ENCODE data around the gene ATP1B2. TPM values are rescaled to one million over a fixed set of nuclear protein-coding genes. Genes with fewer than 3 reads are reported as not detected.

The ATP1B2 gene
- total RNA-seq, 2 experiments from 2014 or later = 0.08 TPM; not detected in 1

DNA sequence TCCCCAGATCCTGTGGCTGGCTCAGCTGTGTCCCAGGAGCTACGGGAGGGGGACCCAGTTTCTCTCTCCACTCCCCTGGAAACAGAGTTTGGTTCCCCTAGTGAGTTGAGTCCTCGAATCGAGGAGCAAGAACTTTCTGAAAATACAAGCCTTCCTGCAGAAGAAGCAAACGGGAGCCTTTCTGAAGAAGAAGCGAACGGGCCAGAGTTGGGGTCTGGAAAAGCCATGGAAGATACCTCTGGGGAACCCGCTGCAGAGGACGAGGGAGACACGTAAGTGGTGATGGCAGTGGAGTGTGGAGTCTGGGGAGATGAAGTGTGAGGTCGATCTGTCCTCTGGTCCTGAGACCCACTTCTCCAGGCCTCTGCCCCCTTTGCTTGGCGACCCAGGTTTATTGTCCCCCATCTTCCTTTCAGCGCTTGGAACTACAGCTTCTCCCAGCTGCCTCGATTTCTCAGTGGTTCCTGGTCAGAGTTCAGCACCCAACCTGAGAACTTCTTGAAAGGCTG, 38.1 kb downstream of the ATP1B2 start:
- H3K36me3 Mint-ChIP-seq (ENCODE audit: low read depth) = peaks cover 25% of the 10 kb centered on the region
- peak overlapping the region; percentile 92 for H3K4me3 Mint-ChIP-seq
- DNase-seq = no peak
- POLR2A ChIA-PET = no interaction called here
- H3K27me3 Mint-ChIP-seq = no peaks in the 10 kb centered on the region
- CTCF ChIA-PET = interaction anchor here (0.5 to 3.4 kb wide), 28 partner anchors 10 to 555 kb away, joined by 3 to 18 read pairs (median 5); partner anchors contain the start of genes CD68, DNAH2, FXR2 and MPDU1
- H3K4me1 Mint-ChIP-seq = peaks cover 42% of the 10 kb centered on the region
- peak overlapping the region; percentile 100 for H3K27ac Mint-ChIP-seq
- H3K9me3 Mint-ChIP-seq = no peaks in the 10 kb centered on the region

DNA sequence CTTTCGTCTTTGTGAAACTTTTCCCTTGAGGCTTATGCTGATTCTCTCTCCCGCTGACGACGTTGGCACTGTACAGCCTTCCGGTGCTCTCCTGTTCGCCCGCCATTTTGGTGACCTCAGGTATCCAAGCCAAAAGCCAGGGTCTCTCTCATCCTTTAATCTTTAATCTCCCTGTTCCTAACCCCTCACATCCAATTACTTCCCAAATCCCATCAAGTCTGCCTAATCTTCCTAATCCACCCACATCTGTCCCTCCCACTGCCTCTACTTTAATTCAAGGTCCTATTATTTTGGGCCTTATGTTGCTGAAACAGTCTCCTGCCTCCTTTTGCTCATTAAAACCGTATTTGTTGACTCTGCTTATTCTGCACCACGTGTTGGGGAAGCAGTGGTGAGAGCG, 44.9 kb downstream of the ATP1B2 start:
- Mint-ChIP-seq H3K4me1 (no peaks in the 10 kb centered on the region), H3K9me3 (no peaks in the 10 kb centered on the region), H3K27me3 (no peaks in the 10 kb centered on the region), H3K4me3 (no peak overlapping the region), H3K27ac (no peak overlapping the region), H3K36me3 (ENCODE audit: low read depth) (peaks cover 22% of the 10 kb centered on the region)
- CTCF ChIA-PET = no interaction called here
- POLR2A ChIA-PET = no interaction called here
- no peak for DNase-seq

DNA sequence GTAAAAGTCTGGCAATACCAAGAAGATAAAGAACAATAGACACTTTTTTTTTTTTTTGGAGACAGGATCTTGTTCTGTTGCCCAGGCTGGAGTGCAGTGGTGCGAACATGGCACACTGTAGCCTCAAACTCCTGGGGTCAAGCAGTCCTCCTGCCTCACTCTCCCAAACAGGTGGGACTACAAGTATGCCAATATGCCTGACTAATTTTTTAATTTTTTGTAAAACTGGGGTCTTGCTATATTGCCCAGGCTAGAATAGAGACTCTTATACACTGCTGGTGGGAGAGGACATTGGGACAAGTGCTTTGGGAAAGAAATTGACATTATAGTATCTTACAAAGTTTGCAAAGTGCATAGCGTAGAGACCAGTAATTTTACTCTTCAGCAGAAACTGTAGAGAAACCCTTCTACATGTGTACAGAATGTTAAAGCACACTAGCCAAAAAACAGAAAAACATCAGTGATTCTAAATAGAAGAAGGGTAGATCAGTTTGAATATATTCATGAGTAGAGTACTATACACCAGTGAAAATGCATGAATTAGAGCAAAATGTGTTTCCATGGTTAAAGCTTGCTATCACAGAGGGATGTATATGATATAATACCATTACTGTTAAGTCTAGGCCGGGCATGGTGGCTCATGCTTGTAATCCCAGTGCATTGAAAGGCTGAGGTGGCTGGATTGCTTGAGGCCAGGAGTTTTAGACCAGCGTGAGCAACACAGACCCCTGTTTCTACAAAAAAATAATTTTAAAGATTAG, 47.3 kb downstream of the ATP1B2 start:
- Mint-ChIP-seq H3K36me3 (ENCODE audit: low read depth) (peaks cover 28% of the 10 kb centered on the region), H3K27ac (no peak overlapping the region), H3K9me3 (no peaks in the 10 kb centered on the region), H3K27me3 (no peaks in the 10 kb centered on the region), H3K4me3 (no peak overlapping the region), H3K4me1 (no peaks in the 10 kb centered on the region)
- no peak for DNase-seq
- CTCF ChIA-PET = interaction anchor here (1.4 kb wide), 1 partner anchor 10 kb away, joined by 9 read pairs; the partner anchor contains the start of genes TP53 and WRAP53
- POLR2A ChIA-PET = no interaction called here

DNA sequence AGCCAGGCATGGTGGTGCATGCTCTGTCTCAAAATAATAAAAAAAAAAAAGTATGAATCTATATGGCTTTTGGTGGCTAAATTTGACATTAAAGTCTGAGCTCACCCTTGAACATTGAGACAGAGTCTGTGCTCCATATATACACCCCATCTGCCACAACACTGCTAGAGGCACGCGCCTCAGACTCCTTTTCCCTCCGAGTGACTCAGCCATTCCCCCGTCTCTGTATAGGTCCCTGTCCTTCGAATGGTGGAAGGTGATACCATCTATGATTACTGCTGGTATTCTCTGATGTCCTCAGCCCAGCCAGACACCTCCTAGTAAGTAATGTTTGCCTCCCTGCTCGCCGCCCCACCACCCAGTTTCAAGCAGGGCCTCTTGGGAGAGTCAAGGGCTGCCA, 49.8 kb downstream of the ATP1B2 start:
- Mint-ChIP-seq H3K36me3 (ENCODE audit: low read depth) (peaks cover 30% of the 10 kb centered on the region), H3K4me1 (peaks cover 9% of the 10 kb centered on the region), H3K4me3 (no peak overlapping the region), H3K27me3 (peaks cover 17% of the 10 kb centered on the region), H3K9me3 (no peaks in the 10 kb centered on the region), H3K27ac (no peak overlapping the region)
- POLR2A ChIA-PET = no interaction called here
- CTCF ChIA-PET = interaction anchor here (3.6 kb wide), 1 partner anchor 13 kb away, joined by 18 read pairs; the partner anchor contains the start of genes TP53 and WRAP53
- DNase-seq = no peak

GRCh38 chr17:7701681-7702080, 51.0 kb downstream of the ATP1B2 start:
- Mint-ChIP-seq H3K27me3 (peaks cover 29% of the 10 kb centered on the region), H3K4me1 (peaks cover 13% of the 10 kb centered on the region), H3K4me3 (no peak overlapping the region), H3K9me3 (no peaks in the 10 kb centered on the region), H3K27ac (no peak overlapping the region), H3K36me3 (ENCODE audit: low read depth) (peaks cover 21% of the 10 kb centered on the region)
- ChIA-PET POLR2A (no interaction called here), CTCF (interaction anchor here (3.6 kb wide), 1 partner anchor 14 kb away, joined by 18 read pairs; the partner anchor contains the start of genes TP53 and WRAP53)
- no peak for DNase-seq

- CTCF ChIA-PET = interaction anchor here (0.8 to 3.6 kb wide), 2 partner anchors 12 to 15 kb away, joined by 3 to 18 read pairs; partner anchors contain the start of genes TP53 and WRAP53
- no peaks in the 10 kb centered on the region for H3K9me3 Mint-ChIP-seq
- DNase-seq = no peak
- POLR2A ChIA-PET = no interaction called here
- H3K4me3 Mint-ChIP-seq = no peak overlapping the region
- H3K27ac Mint-ChIP-seq = no peak overlapping the region
- peaks cover 18% of the 10 kb centered on the region for H3K36me3 Mint-ChIP-seq (ENCODE audit: low read depth)
- H3K4me1 Mint-ChIP-seq = peaks cover 13% of the 10 kb centered on the region
- peaks cover 37% of the 10 kb centered on the region for H3K27me3 Mint-ChIP-seq
Observed at GRCh38 chr17:7702776-7703175, 52.0 kb downstream of the ATP1B2 start.

GRCh38 chr17:7703584-7704479, 53.1 kb downstream of the ATP1B2 start:
- ChIA-PET CTCF (interaction anchor here (0.8 to 3.6 kb wide), 2 partner anchors 13 to 16 kb away, joined by 3 to 18 read pairs; partner anchors contain the start of genes TP53 and WRAP53), POLR2A (no interaction called here)
- Mint-ChIP-seq H3K27me3 (peaks cover 40% of the 10 kb centered on the region), H3K36me3 (ENCODE audit: low read depth) (peaks cover 18% of the 10 kb centered on the region), H3K4me1 (peaks cover 13% of the 10 kb centered on the region), H3K9me3 (no peaks in the 10 kb centered on the region), H3K27ac (no peak overlapping the region), H3K4me3 (no peak overlapping the region)
- no peak for DNase-seq

- peak within 1 kb of the TSS; percentile 48 for H3K4me3 Mint-ChIP-seq
- H3K4me1 Mint-ChIP-seq = peaks cover 14% of the 10 kb centered on the region
- H3K27ac Mint-ChIP-seq = no peak within 1 kb of the TSS
- peaks cover 40% of the 10 kb centered on the region for H3K27me3 Mint-ChIP-seq
- H3K9me3 Mint-ChIP-seq = no peaks in the 10 kb centered on the region
- DNase-seq = no peak
- H3K36me3 Mint-ChIP-seq (ENCODE audit: low read depth) = peaks cover 18% of the 10 kb centered on the region
- CTCF ChIA-PET = interaction anchor here (0.6 to 1.5 kb wide), 4 partner anchors 10 to 44 kb away, joined by 3 read pairs; no protein-coding TSS in a partner anchor
- POLR2A ChIA-PET = no interaction called here
Observed at GRCh38 chr17:7704601-7705268, 54.0 kb downstream of the ATP1B2 start, which contains the start of gene EFNB3. Gene EFNB3, plus strand, starts transcription at chr17:7705202. Its CDS starts 397 bp downstream, at chr17:7705599.

- Mint-ChIP-seq H3K36me3 (ENCODE audit: low read depth) (peaks cover 16% of the 10 kb centered on the region), H3K9me3 (no peaks in the 10 kb centered on the region), H3K27me3 (peaks cover 40% of the 10 kb centered on the region), H3K4me1 (peaks cover 22% of the 10 kb centered on the region), H3K4me3 (no peak overlapping the region), H3K27ac (no peak overlapping the region)
- no peak for DNase-seq
- ChIA-PET POLR2A (interaction anchor here (0.6 kb wide), 1 partner anchor 64 kb away, joined by 4 read pairs; no protein-coding TSS in a partner anchor), CTCF (interaction anchor here (1.3 to 2.5 kb wide), 6 partner anchors 10 to 38 kb away, joined by 3 to 9 read pairs (median 4); partner anchors contain the start of genes DNAH2, TP53 and WRAP53)
Observed at GRCh38 chr17:7705269-7706255, 54.8 kb downstream of the ATP1B2 start.

GRCh38 chr17:7706631-7707354, 56.1 kb downstream of the ATP1B2 start:
- DNase-seq = no peak
- H3K27me3 Mint-ChIP-seq = peaks cover 45% of the 10 kb centered on the region
- CTCF ChIA-PET = interaction anchor here (0.8 to 2.5 kb wide), 6 partner anchors 10 to 54 kb away, joined by 3 to 9 read pairs (median 4); partner anchors contain the start of genes DNAH2, TP53 and WRAP53
- H3K9me3 Mint-ChIP-seq = no peaks in the 10 kb centered on the region
- POLR2A ChIA-PET = no interaction called here
- H3K36me3 Mint-ChIP-seq (ENCODE audit: low read depth) = peaks cover 11% of the 10 kb centered on the region
- no peak overlapping the region for H3K27ac Mint-ChIP-seq
- H3K4me1 Mint-ChIP-seq = peaks cover 30% of the 10 kb centered on the region
- no peak overlapping the region for H3K4me3 Mint-ChIP-seq

Measured in activated CD4-positive, alpha-beta T cell treated with anti-CD3 and anti-CD28 coated beads, Interleukin-2, amount 10 ng/mL, durations not matched to agents 7 days and 5 days (primary cell).